ENCODE measurements around the gene OTULINL.

DNA sequence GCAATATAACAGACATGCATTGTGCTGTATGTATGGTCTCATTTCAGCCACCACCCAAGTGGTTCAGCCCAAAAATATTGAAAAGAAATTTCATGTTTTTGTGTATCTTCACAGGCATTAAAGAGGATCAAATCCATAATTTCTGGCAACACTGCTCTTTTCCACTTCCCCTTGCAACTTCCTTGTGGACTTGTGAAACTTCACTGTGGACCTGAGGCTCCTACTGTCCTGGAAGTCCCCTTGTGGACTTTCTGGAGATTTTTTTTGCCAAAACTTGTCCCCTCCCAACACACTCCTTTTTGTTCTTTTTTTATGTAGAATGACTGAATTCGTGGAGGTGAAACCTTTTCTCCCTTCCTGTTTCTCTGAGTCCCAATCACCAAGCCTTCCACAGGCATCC lies 14.3 kb downstream of the OTULINL start:
- no peak for TF ChIP-seq CTCF (IDR thresholded peaks at IDR 0.05)
- TF ChIP-seq EZH2 (IDR thresholded peaks at IDR 0.05) = no peak
